SKM-1 (cell line): ENCODE data around the gene ING4.

Experiments used
- DNase-seq: peaks from one replicate; lab custom pipeline; 2025; ENCODE audit not compliant: unreplicated experiment; lab: John Stamatoyannopoulos, UW

Gene ING4

GRCh38 chr12:6635856-6636531 is 26.9 kb downstream of the ING4 start, which contains the start of gene LPAR5:
TSS of gene LPAR5 (minus strand) at chr12:6635959. CDS start at chr12:6621248, 14,711 bp downstream.
- no peak for DNase-seq

GRCh38 chr12:6635375-6635855 is 27.5 kb downstream of the ING4 start:
- no peak for DNase-seq

- no peak for DNase-seq
Observed at GRCh38 chr12:6632026-6632983, 30.6 kb downstream of the ING4 start.

- DNase-seq: no peak
Observed at GRCh38 chr12:6631549-6631961, 31.4 kb downstream of the ING4 start.

GRCh38 chr12:6630736-6631135 is 32.2 kb downstream of the ING4 start:
- DNase-seq: no peak

- DNase-seq: no peak
Observed at GRCh38 chr12:6627616-6628015, 35.3 kb downstream of the ING4 start.

GRCh38 chr12:6626654-6627283 is 36.1 kb downstream of the ING4 start:
- DNase-seq: no peak

- DNase-seq: no peak
Observed at GRCh38 chr12:6620885-6621274, 42.0 kb downstream of the ING4 start.

- DNase-seq: no peak
Observed at GRCh38 chr12:6620137-6620884, 42.6 kb downstream of the ING4 start.

- DNase-seq: no peak
Observed at GRCh38 chr12:6618483-6619225, 44.3 kb downstream of the ING4 start.

GRCh38 chr12:6615802-6616201 is 47.1 kb downstream of the ING4 start:
- no peak for DNase-seq

GRCh38 chr12:6614513-6615172 is 48.3 kb downstream of the ING4 start:
- DNase-seq: no peak

- DNase-seq: peak; percentile 75
Observed at GRCh38 chr12:6613776-6614512, 49.0 kb downstream of the ING4 start.

GRCh38 chr12:6613015-6613775 is 49.7 kb downstream of the ING4 start:
- peak; percentile 75 for DNase-seq

GRCh38 chr12:6612652-6613014 is 50.3 kb downstream of the ING4 start:
- DNase-seq: no peak

- no peak for DNase-seq
Observed at GRCh38 chr12:6612247-6612646, 50.7 kb downstream of the ING4 start.

- DNase-seq: no peak
Observed at GRCh38 chr12:6608592-6609281, 54.2 kb downstream of the ING4 start.
